Measurements from ENCODE around the gene ARL17B. TPM values are rescaled to one million over a fixed set of nuclear protein-coding genes. Genes with fewer than 3 reads are reported as not detected.
"Not testable (repeated sequence)": the region's sequence is repeated elsewhere in the genome, so short reads cannot be mapped to it uniquely, and the experiment has no call there.

ARL17B gene
- total RNA-seq, 1 donor from 2014 or later = 18.0 TPM

GRCh38 chr17:46252804-46253203 lies 108.8 kb downstream of the ARL17B start:
- not testable (repeated sequence) for H3K36me3 Mint-ChIP-seq (ENCODE audit: low read depth); H3K27ac Mint-ChIP-seq; H3K4me1 Mint-ChIP-seq; H3K9me3 Mint-ChIP-seq; H3K4me3 Mint-ChIP-seq
- peaks cover 13% of the 10 kb centered on the region for H3K27me3 Mint-ChIP-seq
- intact Hi-C loops (cut with micrococcal nuclease) = loop anchor here (1.0 kb wide), 1 partner anchor 33 kb away; no protein-coding TSS in a partner anchor
- DNase-seq = peak; percentile 53

GRCh38 chr17:46249153-46249552 lies 112.4 kb downstream of the ARL17B start:
- H3K9me3 Mint-ChIP-seq; H3K36me3 Mint-ChIP-seq (ENCODE audit: low read depth); H3K4me3 Mint-ChIP-seq; H3K27ac Mint-ChIP-seq; DNase-seq; H3K4me1 Mint-ChIP-seq; intact Hi-C loops (cut with micrococcal nuclease): not testable (repeated sequence)
- peaks cover 12% of the 10 kb centered on the region for H3K27me3 Mint-ChIP-seq

DNA sequence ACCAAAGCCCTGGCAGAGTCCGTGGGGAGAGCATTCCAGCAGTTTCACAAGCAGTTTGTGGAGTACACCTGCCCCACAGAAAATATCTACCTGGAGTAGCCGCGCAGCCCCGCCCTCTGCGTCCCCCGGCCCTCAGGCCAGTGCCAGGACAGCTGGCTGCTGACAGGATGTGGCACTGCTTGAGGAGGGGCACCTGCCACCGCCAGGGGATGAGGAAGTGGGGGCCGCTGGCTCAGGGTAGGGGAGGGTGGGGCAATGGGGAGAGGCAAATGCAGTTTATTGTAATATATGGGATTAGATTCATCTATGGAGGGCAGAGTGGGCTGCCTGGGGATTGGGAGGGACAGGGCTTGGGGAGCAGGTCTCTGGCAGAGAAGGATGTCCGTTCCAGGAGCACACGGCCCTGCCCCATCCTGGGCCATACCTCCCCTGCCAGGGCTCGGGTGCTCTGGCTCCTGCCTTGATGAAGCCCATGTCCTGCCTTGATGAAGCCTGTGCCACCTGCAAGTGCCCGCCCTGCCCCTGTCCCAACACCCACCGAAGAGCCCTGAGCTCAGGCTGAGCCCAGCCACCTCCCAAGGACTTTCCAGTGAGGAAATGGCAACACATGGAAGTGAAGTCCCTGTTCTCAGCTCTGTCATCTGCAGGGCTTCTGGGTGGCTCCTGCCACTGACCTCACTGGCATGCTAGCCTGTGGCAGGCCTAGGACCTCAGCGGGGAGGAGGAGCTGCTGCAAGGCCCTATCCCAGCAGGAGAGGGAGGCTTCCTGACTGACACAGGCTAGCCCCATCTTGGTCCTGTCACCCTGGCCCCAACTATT lies 116.4 kb downstream of the ARL17B start:
- H3K27me3 Mint-ChIP-seq; H3K27ac Mint-ChIP-seq; intact Hi-C loops (cut with micrococcal nuclease); H3K9me3 Mint-ChIP-seq; H3K36me3 Mint-ChIP-seq (ENCODE audit: low read depth); DNase-seq; H3K4me3 Mint-ChIP-seq; H3K4me1 Mint-ChIP-seq: not testable (repeated sequence)

- DNase-seq; H3K27ac Mint-ChIP-seq; intact Hi-C loops (cut with micrococcal nuclease); H3K36me3 Mint-ChIP-seq (ENCODE audit: low read depth); H3K9me3 Mint-ChIP-seq; H3K4me3 Mint-ChIP-seq; H3K4me1 Mint-ChIP-seq; H3K27me3 Mint-ChIP-seq: not testable (repeated sequence)
Measured at GRCh38 chr17:46244339-46244913, 117.1 kb downstream of the ARL17B start.

- DNase-seq; H3K9me3 Mint-ChIP-seq; H3K4me1 Mint-ChIP-seq; intact Hi-C loops (cut with micrococcal nuclease); H3K27ac Mint-ChIP-seq; H3K36me3 Mint-ChIP-seq (ENCODE audit: low read depth); H3K27me3 Mint-ChIP-seq; H3K4me3 Mint-ChIP-seq: not testable (repeated sequence)
Measured at GRCh38 chr17:46243928-46244327, 117.6 kb downstream of the ARL17B start.

DNA sequence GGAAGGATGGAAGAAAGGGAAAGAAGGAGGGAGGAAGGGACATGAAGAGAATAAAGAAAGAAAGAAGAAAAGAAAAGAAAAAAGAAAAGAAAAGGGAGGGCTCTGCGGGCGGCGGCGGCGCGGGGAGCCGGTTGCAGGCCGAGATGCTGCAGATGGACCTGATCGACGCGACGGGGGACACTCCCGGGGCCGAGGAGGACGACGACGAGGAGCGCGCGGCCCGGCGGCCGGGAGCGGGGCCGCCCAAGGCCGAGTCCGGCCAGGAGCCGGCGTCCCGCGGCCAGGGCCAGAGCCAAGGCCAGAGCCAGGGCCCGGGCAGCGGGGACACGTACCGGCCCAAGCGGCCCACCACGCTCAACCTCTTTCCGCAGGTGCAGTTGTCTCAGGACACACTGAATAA lies 118.1 kb downstream of the ARL17B start:
- H3K4me3 Mint-ChIP-seq; H3K27me3 Mint-ChIP-seq; H3K9me3 Mint-ChIP-seq; H3K36me3 Mint-ChIP-seq (ENCODE audit: low read depth); H3K4me1 Mint-ChIP-seq; H3K27ac Mint-ChIP-seq; intact Hi-C loops (cut with micrococcal nuclease); DNase-seq: not testable (repeated sequence)

GRCh38 chr17:46231359-46231758 lies 130.2 kb downstream of the ARL17B start:
- H3K9me3 Mint-ChIP-seq; intact Hi-C loops (cut with micrococcal nuclease); H3K27ac Mint-ChIP-seq; H3K4me3 Mint-ChIP-seq; H3K27me3 Mint-ChIP-seq; DNase-seq; H3K36me3 Mint-ChIP-seq (ENCODE audit: low read depth); H3K4me1 Mint-ChIP-seq: not testable (repeated sequence)

GRCh38 chr17:46225274-46225794 lies 136.2 kb downstream of the ARL17B start:
- Mint-ChIP-seq H3K4me3 (peak overlapping the region; percentile 86), H3K27ac (peak overlapping the region; percentile 76)
- DNase-seq = peak; percentile 99
- H3K4me1 Mint-ChIP-seq; H3K27me3 Mint-ChIP-seq; H3K36me3 Mint-ChIP-seq (ENCODE audit: low read depth); H3K9me3 Mint-ChIP-seq: not testable (repeated sequence)
- intact Hi-C loops (cut with micrococcal nuclease) = loop anchor here (1.0 kb wide), 1 partner anchor 31 kb away; no protein-coding TSS in a partner anchor

DNA sequence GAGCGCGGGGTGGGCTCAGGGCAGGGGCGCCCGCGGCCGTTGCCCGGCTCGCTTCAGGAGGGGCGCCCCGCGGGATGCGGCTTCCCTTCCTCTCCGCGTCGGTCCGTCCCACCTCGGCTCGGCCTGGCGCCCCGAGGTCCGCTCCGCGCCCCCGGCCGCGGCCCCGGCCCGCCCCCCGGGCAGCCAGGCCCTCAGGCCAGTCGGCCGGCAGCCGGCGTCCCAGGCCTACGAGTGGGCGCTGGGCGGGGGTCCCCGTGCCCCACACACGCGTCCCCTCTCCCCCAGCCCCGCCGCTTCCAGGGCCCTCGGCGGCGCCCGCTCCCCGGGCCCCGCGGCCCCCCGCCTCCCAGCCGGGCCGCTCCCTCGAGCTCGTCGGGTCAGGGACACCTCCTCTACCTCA lies 136.7 kb downstream of the ARL17B start:
- H3K4me3 Mint-ChIP-seq = peak overlapping the region; percentile 86

More for the DNA sequence above, 136.7 kb downstream of the ARL17B start:
- H3K36me3 Mint-ChIP-seq (ENCODE audit: low read depth); H3K9me3 Mint-ChIP-seq; H3K4me1 Mint-ChIP-seq; H3K27ac Mint-ChIP-seq; DNase-seq; H3K27me3 Mint-ChIP-seq: not testable (repeated sequence)
- intact Hi-C loops (cut with micrococcal nuclease) = loop anchor here (1.0 kb wide), 1 partner anchor 31 kb away; no protein-coding TSS in a partner anchor

Other genes starting within 250 kb of the ARL17B start
- 79.7 and 82.8 TPM in 2 replicates for gene KANSL1, start 168.3 kb downstream of the ARL17B start, total RNA-seq
- gene LRRC37A, start 66.6 kb downstream of the ARL17B start, total RNA-seq = 2.4 and 2.7 TPM in 2 replicates
- gene LRRC37A2, start 150.7 kb upstream of the ARL17B start, total RNA-seq = 6.0 and 6.2 TPM in 2 replicates
- gene ARL17A, start 217.9 kb upstream of the ARL17B start, total RNA-seq = 21.3 and 23.5 TPM in 2 replicates
- 28.1 and 32.7 TPM in 2 replicates for gene NSF, start 228.9 kb upstream of the ARL17B start, total RNA-seq